Measurements from ENCODE around the gene CETN1.
A peak's percentile ranks its signal among the peaks of the same experiment; 100 is the strongest.

DNA sequence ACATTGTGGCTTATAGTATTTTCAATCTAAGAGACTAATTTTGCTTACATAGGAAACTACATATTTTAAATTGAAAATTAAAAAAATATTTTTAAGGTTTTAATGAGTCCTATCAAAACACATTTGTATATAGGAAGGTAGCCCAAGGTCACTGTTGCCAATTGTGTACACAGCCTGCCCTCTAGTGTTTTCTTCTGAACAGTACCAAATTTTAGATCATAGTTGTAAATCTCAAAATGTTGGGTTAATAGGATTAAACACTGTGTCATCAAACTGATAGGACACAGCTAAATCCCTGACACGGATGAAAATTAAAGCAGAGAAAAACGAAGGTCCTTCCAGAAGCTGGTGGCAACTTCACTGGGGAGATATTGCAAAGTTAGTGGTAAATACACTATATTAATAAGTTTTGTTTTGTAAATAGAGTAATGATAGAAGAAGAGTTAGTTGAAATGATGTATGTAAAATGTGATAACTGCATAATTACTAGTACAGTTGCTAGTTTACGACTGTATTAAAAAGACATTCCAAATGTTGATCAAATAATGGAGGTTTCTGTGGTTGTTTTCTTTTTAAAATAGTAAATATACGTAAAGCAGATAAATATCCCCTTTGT is 36.3 kb downstream of the CETN1 start:
- no peak for TF ChIP-seq ZNF138 (CRISPR knock-in tag; conservative IDR thresholded peaks at IDR 0.05)
- TF ChIP-seq, protein P1, sequence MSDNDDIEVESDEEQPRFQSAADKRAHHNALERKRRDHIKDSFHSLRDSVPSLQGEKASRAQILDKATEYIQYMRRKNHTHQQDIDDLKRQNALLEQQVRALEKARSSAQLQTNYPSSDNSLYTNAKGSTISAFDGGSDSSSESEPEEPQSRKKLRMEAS (CRISPR knock-in tag; IDR thresholded peaks at IDR 0.05), result no peak
- TF ChIP-seq, protein P2, sequence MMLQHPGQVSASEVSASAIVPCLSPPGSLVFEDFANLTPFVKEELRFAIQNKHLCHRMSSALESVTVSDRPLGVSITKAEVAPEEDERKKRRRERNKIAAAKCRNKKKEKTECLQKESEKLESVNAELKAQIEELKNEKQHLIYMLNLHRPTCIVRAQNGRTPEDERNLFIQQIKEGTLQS (CRISPR knock-in tag; conservative IDR thresholded peaks at IDR 0.05), result no peak
- no peak for TF ChIP-seq MYBL2 (CRISPR knock-in tag; IDR thresholded peaks at IDR 0.05)
- TF ChIP-seq, protein P3, sequence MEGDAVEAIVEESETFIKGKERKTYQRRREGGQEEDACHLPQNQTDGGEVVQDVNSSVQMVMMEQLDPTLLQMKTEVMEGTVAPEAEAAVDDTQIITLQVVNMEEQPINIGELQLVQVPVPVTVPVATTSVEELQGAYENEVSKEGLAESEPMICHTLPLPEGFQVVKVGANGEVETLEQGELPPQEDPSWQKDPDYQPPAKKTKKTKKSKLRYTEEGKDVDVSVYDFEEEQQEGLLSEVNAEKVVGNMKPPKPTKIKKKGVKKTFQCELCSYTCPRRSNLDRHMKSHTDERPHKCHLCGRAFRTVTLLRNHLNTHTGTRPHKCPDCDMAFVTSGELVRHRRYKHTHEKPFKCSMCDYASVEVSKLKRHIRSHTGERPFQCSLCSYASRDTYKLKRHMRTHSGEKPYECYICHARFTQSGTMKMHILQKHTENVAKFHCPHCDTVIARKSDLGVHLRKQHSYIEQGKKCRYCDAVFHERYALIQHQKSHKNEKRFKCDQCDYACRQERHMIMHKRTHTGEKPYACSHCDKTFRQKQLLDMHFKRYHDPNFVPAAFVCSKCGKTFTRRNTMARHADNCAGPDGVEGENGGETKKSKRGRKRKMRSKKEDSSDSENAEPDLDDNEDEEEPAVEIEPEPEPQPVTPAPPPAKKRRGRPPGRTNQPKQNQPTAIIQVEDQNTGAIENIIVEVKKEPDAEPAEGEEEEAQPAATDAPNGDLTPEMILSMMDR (IDR thresholded peaks at IDR 0.05), result peak; percentile 48; the same call in 1 of the 2 replicates
- TF ChIP-seq, protein P4, sequence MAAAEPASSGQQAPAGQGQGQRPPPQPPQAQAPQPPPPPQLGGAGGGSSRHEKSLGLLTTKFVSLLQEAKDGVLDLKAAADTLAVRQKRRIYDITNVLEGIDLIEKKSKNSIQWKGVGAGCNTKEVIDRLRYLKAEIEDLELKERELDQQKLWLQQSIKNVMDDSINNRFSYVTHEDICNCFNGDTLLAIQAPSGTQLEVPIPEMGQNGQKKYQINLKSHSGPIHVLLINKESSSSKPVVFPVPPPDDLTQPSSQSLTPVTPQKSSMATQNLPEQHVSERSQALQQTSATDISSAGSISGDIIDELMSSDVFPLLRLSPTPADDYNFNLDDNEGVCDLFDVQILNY (CRISPR knock-in tag; IDR thresholded peaks at IDR 0.05), result no peak
- no peak for TF ChIP-seq IRF2 (CRISPR knock-in tag; IDR thresholded peaks at IDR 0.05; ENCODE audit: borderline replicate concordance, low read depth)
- TF ChIP-seq ZNF232 (CRISPR knock-in tag; IDR thresholded peaks at IDR 0.05), result no peak
- no peak for TF ChIP-seq NR1H2 (CRISPR knock-in tag; IDR thresholded peaks at IDR 0.05)

Measured in WTC11 (cell line).